GM12878 (cell line): ENCODE data around the gene LSM12. TPM values are rescaled to one million over a fixed set of nuclear protein-coding genes. Genes with fewer than 3 reads are reported as not detected.

Source experiments
- ATAC-seq: fragments of 200-7000 bp; cut with Tn5 transposase; 3 replicates; pipeline ENCODE4 v1.9.1; 2020; ENCODE audit warnings: mild to moderate bottlenecking, moderate library complexity
- BruUV-seq: library from RNA; stranded (reverse); fragments of 400-500 nt; replicated peaks from 2 replicates; lab custom pipeline; 2021; lab: Mats Ljungman, UMichigan
- CTCF ChIA-PET: fragments of 300-600 bp; sonication (Branson Sonifier 250); formaldehyde crosslinking; extraction: SDS; loops from one replicate; lab custom pipeline; 2021; ENCODE audit warnings: inconsistent platforms; lab: Yijun Ruan, JAX
- POLR2A ChIA-PET: fragments of 350-600 bp; formaldehyde crosslinking; extraction: SDS; loops from one replicate; lab custom pipeline; 2021; ENCODE audit warnings: inconsistent platforms; lab: Charles Lee
- RAD21 ChIA-PET: fragments of 300-600 bp; sonication (Branson Sonifier 250); formaldehyde crosslinking; loops from one replicate; lab custom pipeline; 2023; ENCODE audit warnings: antibody characterized with exemption; ENCODE audit not compliant: unreplicated experiment; lab: Charles Lee
- SMC1A ChIA-PET: fragments of 300-600 bp; sonication (Branson Sonifier 250); formaldehyde crosslinking; loops from one replicate; lab custom pipeline; 2023; ENCODE audit not compliant: unreplicated experiment, uncharacterized antibody; lab: Charles Lee
- DNase-seq: peaks from one replicate; pipeline ENCODE4 v3.0.0-alpha.2; 2011; ENCODE audit warnings: low read depth, low spot score
- FAIRE-seq: peaks from 3 replicates; lab custom pipeline; 2011; peaks lifted over from hg19 to GRCh38; lab: Jason Lieb, UNC
- H2AFZ ChIP-seq: 2 replicates; pipeline ENCODE4 v1.6.0; 2011; ENCODE audit warnings: low read depth, low read length, control low read depth; ENCODE audit not compliant: control insufficient read depth
- H3K27ac ChIP-seq: 2 replicates; pipeline ENCODE4 v1.5.1; 2011; ENCODE audit warnings: control low read depth; ENCODE audit not compliant: control insufficient read depth, insufficient read depth
- H3K27me3 ChIP-seq, 2 experiments: replicated peaks in 1 of 2; 2 replicates each; pipeline versions ENCODE4 v1.6.0 to v1.6.1; 2011; ENCODE audit warnings: low read length in 1 of 2; ENCODE audit not compliant: control insufficient read depth in 2 of 2, insufficient read depth in 2 of 2
- H3K36me3 ChIP-seq, 2 experiments: 2 replicates each; pipeline ENCODE4 v1.5.1; 2011; ENCODE audit warnings: low read length in 1 of 2; ENCODE audit not compliant: control insufficient read depth in 2 of 2, insufficient read depth in 2 of 2
- H3K4me1 ChIP-seq: 2 replicates; pipeline ENCODE4 v1.6.1; 2011; ENCODE audit warnings: mild to moderate bottlenecking, low read length, moderate library complexity, mixed read lengths; ENCODE audit not compliant: control insufficient read depth, insufficient read depth
- H3K4me2 ChIP-seq: 2 replicates; pipeline ENCODE4 v1.6.0; 2011; ENCODE audit warnings: control low read depth; ENCODE audit not compliant: control insufficient read depth, insufficient read depth
- H3K4me3 ChIP-seq: fragments of 200-600 bp; sonication (generic); 2 replicates; pipeline ENCODE4 v1.5.1; 2016
- H3K79me2 ChIP-seq: 2 replicates; pipeline ENCODE4 v1.6.0; 2011; ENCODE audit warnings: low read length; ENCODE audit not compliant: control insufficient read depth, insufficient read depth
- H3K9ac ChIP-seq: 2 replicates; pipeline ENCODE4 v1.8.0; 2011; ENCODE audit warnings: low read length, control low read depth, mixed read lengths; ENCODE audit not compliant: control insufficient read depth, insufficient read depth
- H3K9me3 ChIP-seq: replicated peaks from 3 replicates; pipeline ENCODE4 v1.5.1; 2011; ENCODE audit warnings: mild to moderate bottlenecking, low read length; ENCODE audit not compliant: control insufficient read depth, insufficient read depth
- H4K20me1 ChIP-seq: 2 replicates; pipeline ENCODE4 v1.6.0; 2011; ENCODE audit not compliant: control insufficient read depth, insufficient read depth
- CBX3 ChIP-seq: fragments of 200-600 bp; sonication (generic); IDR thresholded peaks from 2 replicates; pipeline ENCODE4 v1.6.1; 2016; ENCODE audit warnings: low read depth, borderline replicate concordance
- ELK1 ChIP-seq: IDR thresholded peaks from 2 replicates; pipeline ENCODE4 v1.6.1; 2012; ENCODE audit warnings: low read depth, low read length, improper control_type of control experiment
- ESRRA ChIP-seq: IDR thresholded peaks from 2 replicates; pipeline ENCODE4 v1.6.1; 2012; ENCODE audit warnings: mild to moderate bottlenecking, low read length, improper control_type of control experiment
- EZH2 ChIP-seq: IDR thresholded peaks from 2 replicates; pipeline ENCODE4 v1.6.1; 2012; ENCODE audit warnings: low read depth, mild to moderate bottlenecking, control low read depth, inconsistent platforms, low read length, borderline replicate concordance; ENCODE audit not compliant: control insufficient read depth
- HDAC2 ChIP-seq: fragments of 200-600 bp; sonication (generic); IDR thresholded peaks from 2 replicates; pipeline ENCODE4 v1.6.1; 2017
- JUND ChIP-seq: IDR thresholded peaks from 2 replicates; pipeline ENCODE4 v1.6.1; 2012; ENCODE audit warnings: low read depth, mild to moderate bottlenecking, low read length, improper control_type of control experiment, moderate library complexity
- MEF2A ChIP-seq: IDR thresholded peaks from 2 replicates; pipeline ENCODE4 v1.6.1; 2011; ENCODE audit warnings: low read depth, mild to moderate bottlenecking, low read length, moderate library complexity; ENCODE audit not compliant: insufficient read depth
- MTA3 ChIP-seq: IDR thresholded peaks from 2 replicates; pipeline ENCODE4 v1.6.1; 2012; ENCODE audit warnings: low read length, inconsistent platforms, borderline replicate concordance
- MXI1 ChIP-seq: fragments of 150-350 bp; IDR thresholded peaks from 2 replicates; pipeline ENCODE4 v1.6.1; 2011; ENCODE audit warnings: low read depth, mild to moderate bottlenecking, inconsistent platforms, low read length, improper control_type of control experiment
- MYB ChIP-seq: fragments of 150-350 bp; IDR thresholded peaks from 2 replicates; pipeline ENCODE4 v1.6.1; 2014; ENCODE audit warnings: mild to moderate bottlenecking, low read depth, low read length, borderline replicate concordance
- POLR2AphosphoS2 ChIP-seq: IDR thresholded peaks from 2 replicates; pipeline ENCODE4 v1.6.1; 2011; ENCODE audit warnings: low read depth, mild to moderate bottlenecking, low read length, improper control_type of control experiment, moderate library complexity
- SRF ChIP-seq, 2 experiments: IDR thresholded peaks; 2 replicates each; pipeline ENCODE4 v1.6.1; 2011; ENCODE audit warnings: low read depth in 2 of 2, low read length in 2 of 2, mild to moderate bottlenecking in 1 of 2, moderate library complexity in 1 of 2
- TAF1 ChIP-seq: IDR thresholded peaks from 2 replicates; pipeline ENCODE4 v1.6.1; 2011; ENCODE audit warnings: mild to moderate bottlenecking, low read depth, low read length, borderline replicate concordance
- USF1 ChIP-seq: IDR thresholded peaks from 2 replicates; pipeline ENCODE4 v1.6.1; 2011; ENCODE audit warnings: borderline replicate concordance, low read depth, mild to moderate bottlenecking, moderate library complexity, mixed read lengths, low read length; ENCODE audit not compliant: insufficient read depth; ENCODE audit errors: extremely low read length
- ZBTB40 ChIP-seq: fragments of 450-650 bp; IDR thresholded peaks from 2 replicates; pipeline ENCODE4 v1.6.1; 2016; ENCODE audit warnings: mild to moderate bottlenecking, moderate library complexity, borderline replicate concordance
- WGBS: methylation state at CpG from one replicate; pipeline ENCODE4 v1.1.6; 2016; ENCODE audit warnings: low lambda C conversion rate; ENCODE audit not compliant: insufficient replicate concordance, insufficient coverage; ENCODE audit errors: missing lambda C conversion rate; 5-methylcytosine and 5-hydroxymethylcytosine counted together
- in situ Hi-C: fragments of 300-500 bp; cut with MboI; formaldehyde crosslinking; loops from 9 replicates; pipeline ENCODE4 v1.14.3; 2018; ENCODE audit warnings: mixed read lengths
- intact Hi-C: fragments of 100-400 bp; cut with micrococcal nuclease; formaldehyde crosslinking; loops from one replicate; pipeline ENCODE4 v1.14.2; 2022; ENCODE audit not compliant: unreplicated experiment
- polyA plus RNA-seq, 11 experiments: library from polyadenylated mRNA; depleted of rRNA in 4 of 11; unstranded in 6 of 11; stranded (reverse) in 5 of 11; fragments of >200 nt; fragmentation: Nextera tagmentation in 4 of 11; fragmentation: Illumina TruSeq in 1 of 11; extraction: Ambion mirVana in 4 of 11; extraction: Trizol in 1 of 11; gene quantifications; 1 replicate in 1 of 11; 2 replicates in 10 of 11; pipeline versions ENCODE4 v1.2.1 to v1.2.3, GENCODE V29; 2011 to 2016; ENCODE audit warnings: inconsistent platforms in 2 of 11, missing spikeins in 2 of 11, low read depth in 1 of 11
- total RNA-seq, 4 experiments: library from RNA; depleted of rRNA in 3 of 4; stranded (reverse); fragments of >200 nt in 3 of 4; fragmentation: Illumina TruSeq in 1 of 4; extraction: Trizol in 1 of 4; gene quantifications; 2 replicates each; pipeline versions ENCODE4 v1.2.1 to v1.2.3, GENCODE V29; 2013 to 2021

The LSM12 gene
- total and polyA plus RNA-seq, 10 of the 15 experiments (the other 5 are each of a cell fraction or from before 2014, with no cell fraction given), result 51.1 to 206 (median 70.8) TPM

- intact Hi-C loops, result no loop called here
- Histone ChIP-seq H3K27ac (no peak overlapping the region), H3K9ac (no peak overlapping the region), H4K20me1 (no peaks in the 10 kb centered on the region), H3K36me3 (no peaks in the 10 kb centered on the region), H3K4me2 (no peak overlapping the region), H3K4me1 (no peaks in the 10 kb centered on the region; the same call in 1 of the 2 replicates), H2AFZ (no peak overlapping the region), H3K27me3 (peaks cover 4 to 7% of the 10 kb centered on the region in 2 experiments), H3K4me3 (no peak overlapping the region), H3K9me3 (no peaks in the 10 kb centered on the region), H3K79me2 (no peaks in the 10 kb centered on the region)
- CTCF ChIA-PET, result interaction anchor here (1.1 kb wide), 1 partner anchor 42 kb away, joined by 5 read pairs; no protein-coding TSS in a partner anchor
- in situ Hi-C loops, result loop anchor here (25.0 kb wide), 1 partner anchor 788 kb away; the partner anchor contains the start of gene TMEM106A
- no peak for DNase-seq
- SMC1A ChIA-PET, result interaction anchor here (0.6 to 1.3 kb wide), 2 partner anchors 56 to 330 kb away, joined by 3 read pairs; no protein-coding TSS in a partner anchor
- BruUV-seq, result no TSS peak
- POLR2A ChIA-PET, result no interaction called here
- no peak for ATAC-seq
- FAIRE-seq, result no peak
- 35% methylated on average over 7 of the region's 12 CpGs for WGBS
- RAD21 ChIA-PET, result no interaction called here
- TF ChIP-seq TAF1 (no peak), EZH2 (no peak), MTA3 (no peak), MYB (no peak), USF1 (no peak), MEF2A (no peak), JUND (no peak), POLR2AphosphoS2 (no peak), ESRRA (no peak), SRF (IDR thresholded peaks at IDR 0.05; ENCODE audit: low read depth in 2 of 2, low read length in 2 of 2) (no peak), MXI1 (no peak), HDAC2 (no peak), ELK1 (no peak), ZBTB40 (no peak), CBX3 (no peak)
These were observed 66.2 kb downstream of the LSM12 start for GRCh38 chr17:44000141-44000860.
